GM13977 (cell line): Measurements from ENCODE around the gene PTPRB.
A peak's percentile ranks its signal among the peaks of the same experiment; 100 is the strongest.

Experiments
- DNase-seq: peaks from one replicate; pipeline ENCODE4 v3.0.0; 2012; ENCODE audit warnings: low spot score
- in situ Hi-C: fragments of 300-500 bp; cut with MboI; formaldehyde crosslinking; loops from one replicate; pipeline ENCODE4 v1.12.0; 2022; ENCODE audit warnings: low sequenced_read_pairs, low pct_unique_long_range_greater_than_20kb, mixed read lengths, inconsistent platforms; ENCODE audit not compliant: unreplicated experiment
- TF ChIP-seq, protein P1 (sequence below): IDR thresholded peaks from 2 replicates; pipeline ENCODE4 v1.5.1; 2012; ENCODE audit warnings: mild to moderate bottlenecking, control low read depth; ENCODE audit not compliant: insufficient read depth; ENCODE audit errors: extremely low read depth, missing control alignments

Gene PTPRB

GRCh38 chr12:70619471-70620152, 17.6 kb downstream of the PTPRB start:
- DNase-seq, result no peak
- TF ChIP-seq, protein P1, sequence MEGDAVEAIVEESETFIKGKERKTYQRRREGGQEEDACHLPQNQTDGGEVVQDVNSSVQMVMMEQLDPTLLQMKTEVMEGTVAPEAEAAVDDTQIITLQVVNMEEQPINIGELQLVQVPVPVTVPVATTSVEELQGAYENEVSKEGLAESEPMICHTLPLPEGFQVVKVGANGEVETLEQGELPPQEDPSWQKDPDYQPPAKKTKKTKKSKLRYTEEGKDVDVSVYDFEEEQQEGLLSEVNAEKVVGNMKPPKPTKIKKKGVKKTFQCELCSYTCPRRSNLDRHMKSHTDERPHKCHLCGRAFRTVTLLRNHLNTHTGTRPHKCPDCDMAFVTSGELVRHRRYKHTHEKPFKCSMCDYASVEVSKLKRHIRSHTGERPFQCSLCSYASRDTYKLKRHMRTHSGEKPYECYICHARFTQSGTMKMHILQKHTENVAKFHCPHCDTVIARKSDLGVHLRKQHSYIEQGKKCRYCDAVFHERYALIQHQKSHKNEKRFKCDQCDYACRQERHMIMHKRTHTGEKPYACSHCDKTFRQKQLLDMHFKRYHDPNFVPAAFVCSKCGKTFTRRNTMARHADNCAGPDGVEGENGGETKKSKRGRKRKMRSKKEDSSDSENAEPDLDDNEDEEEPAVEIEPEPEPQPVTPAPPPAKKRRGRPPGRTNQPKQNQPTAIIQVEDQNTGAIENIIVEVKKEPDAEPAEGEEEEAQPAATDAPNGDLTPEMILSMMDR, result no peak
- in situ Hi-C loops, result no loop called here

DNA sequence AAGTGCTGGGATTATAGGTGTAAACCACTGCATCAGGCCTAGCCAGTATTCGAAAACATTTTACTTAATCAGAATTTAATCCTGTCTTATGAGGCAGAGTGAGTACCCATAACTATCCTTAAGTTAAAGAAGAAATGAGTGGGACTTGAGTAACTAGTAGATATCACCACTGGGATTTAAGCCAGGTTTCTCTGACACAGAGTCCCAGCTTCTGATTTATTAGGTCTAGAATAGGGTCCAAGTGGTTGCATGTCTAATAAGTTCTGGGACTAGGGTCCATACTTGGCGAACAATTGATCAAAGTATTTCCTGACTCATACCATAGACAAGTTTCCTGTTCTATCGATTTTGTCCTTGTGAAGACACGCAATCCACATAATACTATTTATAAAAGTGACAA, 18.9 kb downstream of the PTPRB start:
- in situ Hi-C loops, result no loop called here
- TF ChIP-seq, protein P1, result no peak
- DNase-seq, result no peak

- no peak for DNase-seq
- TF ChIP-seq, protein P1, result no peak
- in situ Hi-C loops, result no loop called here
These were observed 19.8 kb downstream of the PTPRB start for GRCh38 chr12:70617450-70617849.

GRCh38 chr12:70615174-70615866, 21.9 kb downstream of the PTPRB start:
- TF ChIP-seq, protein P1, result no peak
- in situ Hi-C loops, result no loop called here
- no peak for DNase-seq

GRCh38 chr12:70609739-70610491, 27.3 kb downstream of the PTPRB start:
- DNase-seq, result peak; percentile 43
- in situ Hi-C loops, result no loop called here
- TF ChIP-seq, protein P1, result no peak

GRCh38 chr12:70609203-70609602, 28.0 kb downstream of the PTPRB start:
- in situ Hi-C loops, result no loop called here

More at GRCh38 chr12:70609203-70609602, 28.0 kb downstream of the PTPRB start:
- no peak for DNase-seq
- TF ChIP-seq, protein P1, result no peak
